Measurements from ENCODE around the gene CLDN22. TPM values are rescaled to one million over a fixed set of nuclear protein-coding genes. Genes with fewer than 3 reads are reported as not detected.

Gene CLDN22
- total and polyA plus RNA-seq, 2 of the 8 experiments (the other 6 are each of a cell fraction or from before 2014, with no cell fraction given) = not detected

GRCh38 chr4:183347566-183347965 is 27.5 kb upstream of the CLDN22 start:
- H3K79me1 ChIP-seq (ENCODE audit: low read depth, low read length) = no peaks in the 10 kb centered on the region
- H3K4me2 ChIP-seq (ENCODE audit: insufficient read depth in 1 of 2, low read depth in 2 of 2, low read length in 2 of 2) = no peak overlapping the region
- H3K56ac ChIP-seq (replicated peaks; ENCODE audit: insufficient read length, low read depth, low read length) = no peak overlapping the region
- H3K4me1 ChIP-seq (replicated peaks in 1 of 4; ENCODE audit: control insufficient read depth in 3 of 4, insufficient read depth in 4 of 4, low read length in 3 of 4) = no peaks in the 10 kb centered on the region
- DNase-seq (ENCODE audit: low read depth in 1 of 2, low spot score in 2 of 2) (no peak), FAIRE-seq (no peak)
- no peak overlapping the region for H3K18ac ChIP-seq (ENCODE audit: extremely low read depth, low read length)
- H3K27me3 ChIP-seq (replicated peaks in 1 of 4; ENCODE audit: control insufficient read depth in 3 of 4, extremely low read depth in 1 of 4, insufficient read depth in 3 of 4, low read length in 3 of 4) = no peaks in the 10 kb centered on the region
- no peak overlapping the region for H2BK120ac ChIP-seq (replicated peaks; ENCODE audit: low read depth, low read length)
- no peak overlapping the region for H3K27ac ChIP-seq (ENCODE audit: low read depth, low read length)
- no peaks in the 10 kb centered on the region for H3K36me3 ChIP-seq (ENCODE audit: control insufficient read depth in 2 of 4, insufficient read depth in 4 of 4, low read length in 3 of 4)
- POLR2A ChIA-PET (ENCODE audit: partially characterized antibody) = no interaction called here
- H3K4me3 ChIP-seq (ENCODE audit: extremely low read depth in 1 of 4, insufficient read depth in 2 of 4, low read depth in 3 of 4, low read length in 4 of 4) = no peak overlapping the region
- H4K5ac ChIP-seq (ENCODE audit: insufficient read length, low read depth, low read length) = no peak overlapping the region
- no peak overlapping the region for H2BK20ac ChIP-seq (ENCODE audit: low read length)
- H2BK12ac ChIP-seq (ENCODE audit: low read depth, low read length) = no peak overlapping the region
- CTCF ChIA-PET (ENCODE audit: partially characterized antibody) = interaction anchor here (0.8 kb wide), 1 partner anchor 22 kb away, joined by 3 read pairs; no protein-coding TSS in a partner anchor
- H3K4ac ChIP-seq (replicated peaks; ENCODE audit: insufficient read length, low read depth, low read length) = no peak overlapping the region
- H3K9me3 ChIP-seq (ENCODE audit: insufficient read depth in 2 of 2, low read depth in 1 of 2, low read length in 1 of 2) = no peaks in the 10 kb centered on the region
- no peak overlapping the region for H2AFZ ChIP-seq (ENCODE audit: low read length)
- no peak overlapping the region for H3K14ac ChIP-seq (ENCODE audit: insufficient read length)
- no peak overlapping the region for H3K23ac ChIP-seq (ENCODE audit: insufficient read length)
- no peaks in the 10 kb centered on the region for H4K20me1 ChIP-seq (replicated peaks in 1 of 2; ENCODE audit: control insufficient read depth in 1 of 2, insufficient read depth in 2 of 2, low read length in 2 of 2)
- H2BK5ac ChIP-seq (ENCODE audit: low read depth, low read length) = no peak overlapping the region
- 0 out of 2 replicates have a peak, but pooled peaks have one; percentile 44 for TF ChIP-seq CEBPB (IDR thresholded peaks at IDR 0.05; ENCODE audit: low read depth, low read length)
- TF ChIP-seq, protein P1, sequence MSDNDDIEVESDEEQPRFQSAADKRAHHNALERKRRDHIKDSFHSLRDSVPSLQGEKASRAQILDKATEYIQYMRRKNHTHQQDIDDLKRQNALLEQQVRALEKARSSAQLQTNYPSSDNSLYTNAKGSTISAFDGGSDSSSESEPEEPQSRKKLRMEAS (IDR thresholded peaks at IDR 0.05) = no peak
- no peak for TF ChIP-seq CHD1 (IDR thresholded peaks at IDR 0.05; ENCODE audit: low read depth, low read length)
- TF ChIP-seq HDAC6 (IDR thresholded peaks at IDR 0.05; ENCODE audit: low read depth, low read length) = no peak
- no peak for TF ChIP-seq EZH2 (IDR thresholded peaks at IDR 0.05; ENCODE audit: low read depth, low read length, severe bottlenecking)
- TF ChIP-seq ASH2L (IDR thresholded peaks at IDR 0.05; ENCODE audit: low read length) = no peak
- no peak for TF ChIP-seq YY1 (IDR thresholded peaks at IDR 0.05; ENCODE audit: low read depth, low read length)
- no peak overlapping the region for H2AK5ac ChIP-seq (ENCODE audit: low read depth, low read length)
- H4K8ac ChIP-seq (ENCODE audit: extremely low read depth, insufficient read depth, low read length) = no peak overlapping the region
- H3K23me2 ChIP-seq (ENCODE audit: low read depth, low read length) = no peaks in the 10 kb centered on the region
- no peak overlapping the region for H4K91ac ChIP-seq (replicated peaks; ENCODE audit: insufficient read length, low read length)
- no peak overlapping the region for H3K9ac ChIP-seq (replicated peaks in 1 of 4; ENCODE audit: extremely low read depth in 1 of 4, low read depth in 3 of 4, low read length in 3 of 4)
- 93% methylated on average over 4 of the region's 4 CpGs; no CpG with 5 or more reads in 1 of the 2 experiments for WGBS, 2 experiments (ENCODE audit: extremely low coverage in 1 of 2, insufficient coverage in 1 of 2, insufficient read length in 1 of 2, insufficient replicate concordance in 2 of 2, low coverage in 1 of 2, low lambda C conversion rate in 2 of 2, missing lambda C conversion rate in 1 of 2)
- H2BK15ac ChIP-seq (ENCODE audit: low read length) = no peak overlapping the region
- no peaks in the 10 kb centered on the region for H3K79me2 ChIP-seq (ENCODE audit: control insufficient read depth in 1 of 2, insufficient read depth in 2 of 2, low read length in 2 of 2)

Data from H1 (cell line).